ENCODE measurements around the gene RSPRY1.
"Not testable (repeated sequence)": the region's sequence is repeated elsewhere in the genome, so short reads cannot be mapped to it uniquely, and the experiment has no call there.

Gene RSPRY1

GRCh38 chr16:57257455-57258070, 71.4 kb downstream of the RSPRY1 start:
- DNase-seq, result no peak

- no peak for DNase-seq
Observed at GRCh38 chr16:57258226-57258909, 72.2 kb downstream of the RSPRY1 start.

- DNase-seq, result no peak
Observed at GRCh38 chr16:57258910-57259475, 72.9 kb downstream of the RSPRY1 start.

GRCh38 chr16:57260294-57260929, 74.3 kb downstream of the RSPRY1 start:
- no peak for DNase-seq

- DNase-seq, result no peak
Observed at GRCh38 chr16:57261806-57262205, 75.7 kb downstream of the RSPRY1 start.

GRCh38 chr16:57262841-57263540, 76.9 kb downstream of the RSPRY1 start:
- no peak for DNase-seq

- no peak for DNase-seq
Observed at GRCh38 chr16:57263541-57264351, 77.6 kb downstream of the RSPRY1 start.

- DNase-seq, result no peak
Observed at GRCh38 chr16:57264381-57264780, 78.3 kb downstream of the RSPRY1 start.

DNA sequence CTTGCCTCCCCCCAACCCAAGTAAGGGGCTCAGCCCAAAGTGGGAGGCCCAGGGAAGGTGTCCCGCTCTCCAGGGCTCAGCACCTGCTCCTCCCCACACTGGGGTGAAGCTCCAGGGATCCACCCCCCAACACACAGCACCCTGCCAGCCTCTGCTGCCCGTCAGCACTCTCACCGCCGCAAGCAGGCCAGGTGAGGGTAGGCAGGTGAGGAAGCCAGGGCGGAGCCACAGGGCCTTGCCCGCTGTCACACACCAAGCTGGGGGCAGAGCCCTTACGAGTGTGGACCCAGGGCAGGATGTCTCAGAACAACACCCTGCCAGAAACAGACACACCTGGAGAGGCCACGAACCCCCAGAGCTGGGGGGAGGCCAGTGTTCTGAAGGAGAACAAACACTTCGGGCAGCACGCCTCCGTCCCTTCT, 78.8 kb downstream of the RSPRY1 start:
- no peak for DNase-seq

DNA sequence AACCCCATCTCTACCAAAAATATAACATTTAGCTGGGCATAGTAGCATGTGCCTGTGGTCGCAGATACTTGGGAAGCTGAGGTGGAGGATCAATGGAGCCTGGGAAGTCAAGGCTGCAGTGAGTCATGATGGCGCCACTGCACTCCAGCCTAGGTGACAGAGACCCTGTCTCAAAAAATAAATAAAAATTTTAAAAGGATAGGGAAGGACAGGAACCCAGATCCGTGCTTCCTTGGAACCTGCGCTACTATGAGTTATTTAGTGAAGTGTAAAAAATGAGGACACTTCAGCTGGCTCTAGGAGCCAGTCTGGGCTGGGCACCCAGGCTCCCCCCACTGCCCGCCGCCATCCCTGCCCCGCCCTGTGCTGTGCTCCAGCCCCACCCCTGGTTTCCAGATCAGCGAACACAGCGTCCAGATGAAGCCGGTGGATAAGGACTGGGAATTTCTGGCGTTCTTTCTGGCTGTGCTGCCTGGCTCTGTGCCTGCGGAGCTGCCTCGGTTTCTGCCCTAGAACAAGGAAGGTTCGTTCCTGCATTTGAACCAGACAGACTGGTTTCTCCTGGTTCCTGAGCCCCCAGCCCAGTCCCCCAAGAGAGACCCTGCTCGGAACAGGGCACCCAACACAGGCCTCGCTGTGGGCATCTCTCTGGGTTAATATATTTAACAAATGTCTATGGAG, 79.9 kb downstream of the RSPRY1 start:
- DNase-seq, result no peak

DNA sequence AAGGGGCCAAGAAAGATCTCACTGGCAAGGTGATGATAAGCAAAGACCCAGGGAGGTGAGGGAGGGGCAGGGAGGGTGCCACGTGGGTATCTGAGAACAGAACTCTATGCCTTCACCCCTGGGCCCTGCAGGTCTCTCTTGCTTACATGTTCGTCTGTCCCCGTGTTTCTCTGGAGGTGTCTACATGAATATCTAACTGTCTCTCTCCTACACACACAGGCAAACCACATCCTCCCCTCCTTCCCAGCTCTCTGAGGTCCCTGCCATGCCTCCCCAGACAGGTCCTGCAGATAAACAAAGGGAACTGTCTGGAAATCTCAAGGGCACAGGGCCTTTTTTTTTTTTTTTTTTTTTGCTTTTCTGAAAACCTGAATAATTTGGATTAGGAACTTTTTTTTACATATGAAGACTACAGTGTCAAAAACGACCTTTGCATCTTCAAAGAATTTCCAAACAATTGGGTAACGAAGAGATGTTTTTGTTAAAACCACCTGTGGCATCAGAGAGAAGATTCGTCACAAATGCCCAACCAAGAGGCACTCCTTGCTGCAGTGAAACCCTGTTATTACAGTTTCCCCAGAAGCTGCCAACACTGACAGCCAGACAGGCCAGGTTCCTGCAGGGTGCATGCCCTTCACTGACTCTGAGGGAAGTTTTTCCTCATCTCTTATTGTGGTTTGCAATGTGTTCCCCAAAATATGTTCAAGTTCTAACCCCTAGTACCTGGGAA, 80.6 kb downstream of the RSPRY1 start:
- no peak for DNase-seq

DNA sequence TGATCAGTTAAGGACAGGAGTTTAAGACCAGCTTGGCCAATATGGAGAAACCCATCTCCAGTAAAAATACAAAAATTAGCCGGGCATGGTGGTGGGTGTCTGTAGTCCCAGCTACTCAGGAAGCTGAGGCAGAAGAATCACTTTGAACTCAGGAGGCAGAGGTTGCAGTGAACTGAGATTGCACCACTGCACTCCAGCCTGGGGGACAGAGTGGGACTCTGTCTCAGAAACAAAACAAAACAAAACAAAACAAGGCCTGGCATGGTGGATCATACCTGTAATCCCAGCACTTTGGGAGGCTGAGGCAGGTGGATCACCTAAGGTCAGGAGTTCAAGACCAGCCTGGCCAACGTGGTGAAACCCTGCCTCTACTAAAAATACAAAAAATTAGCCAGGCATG, 81.2 kb downstream of the RSPRY1 start:
- DNase-seq, result not testable (repeated sequence)

- no peak for DNase-seq
Observed at GRCh38 chr16:57268804-57269800, 83.0 kb downstream of the RSPRY1 start.

- DNase-seq, result no peak
Observed at GRCh38 chr16:57270221-57271062, 84.3 kb downstream of the RSPRY1 start.

GRCh38 chr16:57271063-57271345, 84.9 kb downstream of the RSPRY1 start:
- no peak for DNase-seq

DNA sequence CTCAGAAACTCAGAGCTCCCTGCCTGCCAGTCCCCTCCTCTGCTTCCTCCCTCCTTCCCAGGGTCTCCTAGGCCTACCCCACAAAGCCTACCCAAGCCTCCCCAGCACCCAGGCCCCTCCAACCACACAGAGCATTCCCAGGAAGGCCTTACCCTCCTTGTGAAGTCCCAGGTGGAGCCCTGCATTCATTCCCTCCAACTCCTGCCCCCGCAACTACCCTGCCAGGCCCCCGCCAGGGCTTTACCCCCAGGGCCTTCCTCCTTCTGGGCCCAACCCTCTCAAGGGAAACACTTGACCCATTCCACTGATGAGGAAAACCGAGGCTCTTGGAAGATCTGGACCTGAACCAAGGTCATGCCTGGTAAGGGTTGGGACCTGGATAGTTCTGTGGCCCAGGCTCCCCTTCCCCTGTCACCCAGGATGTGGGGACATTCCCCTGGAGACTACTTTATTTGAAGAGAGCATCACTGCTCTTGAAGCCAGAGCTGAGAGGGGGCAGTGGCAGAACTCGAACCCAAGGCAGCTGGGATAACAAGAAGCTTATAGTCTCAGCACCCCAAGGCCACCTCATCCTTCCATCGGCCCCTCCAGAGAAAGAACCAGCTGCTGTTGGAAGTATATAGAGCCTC, 85.9 kb downstream of the RSPRY1 start:
- no peak for DNase-seq

DNA sequence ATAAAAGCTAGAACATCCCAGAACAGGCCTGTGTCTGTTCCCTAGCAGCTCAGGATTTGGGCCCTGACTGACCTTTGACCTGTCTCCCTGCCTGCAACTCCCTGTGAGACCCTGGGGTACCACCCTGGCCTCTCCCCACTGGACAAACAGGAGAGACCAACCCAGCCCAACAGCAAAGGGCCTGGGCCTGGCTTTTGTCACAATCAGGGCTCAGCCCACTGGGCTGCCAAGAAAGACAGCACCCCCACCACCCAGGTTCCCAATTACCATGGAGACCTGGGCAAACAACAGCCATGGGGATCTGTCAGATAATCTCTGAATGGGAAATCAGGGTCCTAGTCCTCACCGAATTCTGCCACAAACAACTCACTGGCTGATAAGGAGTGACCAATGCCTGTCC, 87.2 kb downstream of the RSPRY1 start:
- DNase-seq, result no peak

DNA sequence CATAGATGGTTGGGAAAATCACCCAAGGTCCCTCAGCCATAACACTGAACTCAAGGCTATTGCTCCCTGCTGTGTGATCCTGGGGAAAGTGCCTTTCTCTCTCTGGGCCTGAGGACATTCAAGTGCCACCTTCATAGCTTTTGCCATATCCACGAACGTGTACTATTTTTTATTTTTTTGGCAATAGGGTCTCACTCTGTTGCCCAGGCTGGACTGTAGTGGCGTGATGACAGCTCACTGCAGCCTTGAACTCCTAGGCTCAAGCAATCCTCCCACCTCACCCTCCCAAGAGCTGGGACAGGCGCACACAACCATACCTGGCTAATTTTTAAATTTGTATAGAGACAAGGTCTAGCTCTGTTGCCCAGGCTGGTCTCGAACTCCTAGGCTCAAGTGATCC, 87.7 kb downstream of the RSPRY1 start:
- no peak for DNase-seq

DNA sequence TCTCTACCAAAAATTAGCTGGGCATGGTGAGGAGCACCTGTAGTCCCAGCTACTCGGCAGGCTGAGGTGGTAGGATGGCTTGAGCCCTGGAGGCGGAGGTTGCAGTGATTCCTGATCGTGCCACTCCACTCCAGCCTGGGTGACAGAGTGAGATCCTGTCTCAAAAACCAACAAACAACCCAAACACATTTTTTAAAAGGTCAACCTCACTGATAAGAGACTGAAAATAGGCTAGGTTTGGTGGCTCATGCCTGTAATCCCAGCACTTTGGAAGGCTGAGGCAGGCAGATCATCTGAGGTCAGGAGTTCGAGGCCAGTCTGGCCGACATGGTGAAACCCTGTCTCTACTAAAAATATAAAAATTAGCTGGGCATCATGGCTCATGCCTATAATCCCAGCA, 89.8 kb downstream of the RSPRY1 start:
- not testable (repeated sequence) for DNase-seq
